ENCODE data around the gene SBF2.
A peak's percentile ranks its signal among the peaks of the same experiment; 100 is the strongest.
"Not testable (repeated sequence)": the region's sequence is repeated elsewhere in the genome, so short reads cannot be mapped to it uniquely, and the experiment has no call there.

Gene SBF2

DNA sequence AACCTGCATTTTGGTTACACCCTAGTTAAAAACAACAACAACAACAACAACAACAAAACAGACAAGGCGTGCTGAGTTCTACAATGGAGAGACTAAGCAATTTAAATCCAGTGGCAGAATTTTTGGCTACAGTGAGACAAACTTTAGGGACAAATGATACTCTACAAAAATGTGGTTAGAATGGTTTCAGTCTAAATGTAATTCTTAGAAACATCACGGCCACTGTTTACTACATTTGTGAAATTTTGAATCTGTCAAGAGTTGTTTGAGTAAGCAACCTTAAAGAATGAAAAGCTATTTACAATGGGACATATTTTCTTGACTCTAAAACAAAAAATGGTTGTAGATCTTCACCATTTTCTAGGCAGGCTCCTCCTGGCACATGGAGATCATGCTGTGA lies 370.7 kb downstream of the SBF2 start:
- no peak for FAIRE-seq
- TF ChIP-seq POLR2A (IDR thresholded peaks at IDR 0.05; ENCODE audit: low read depth, low read length), result no peak
- DNase-seq (ENCODE audit: insufficient read length, low spot score), result no peak

DNA sequence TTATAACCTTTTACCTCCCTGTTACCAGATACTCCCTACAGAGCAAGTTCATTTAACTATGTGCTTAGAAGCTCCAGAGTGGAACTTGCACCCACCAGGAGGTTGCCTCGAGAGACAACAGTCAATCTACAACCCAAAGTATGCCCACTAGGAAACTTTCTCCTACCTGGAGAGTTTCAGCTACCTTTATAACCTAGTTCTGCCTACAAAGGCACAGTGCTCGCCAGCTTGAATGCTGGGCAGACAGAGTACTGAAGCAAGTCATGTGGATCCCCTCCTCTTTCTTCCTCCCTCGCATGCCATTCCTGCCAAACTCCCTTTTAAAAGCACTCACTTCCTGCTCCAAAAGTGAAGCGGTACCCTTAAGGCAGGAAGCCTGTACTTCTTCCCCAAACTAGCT lies 371.2 kb downstream of the SBF2 start:
- DNase-seq (ENCODE audit: insufficient read length, low spot score), result no peak
- peak; percentile 87 for FAIRE-seq
- no peak for TF ChIP-seq POLR2A (IDR thresholded peaks at IDR 0.05; ENCODE audit: low read depth, low read length)

DNA sequence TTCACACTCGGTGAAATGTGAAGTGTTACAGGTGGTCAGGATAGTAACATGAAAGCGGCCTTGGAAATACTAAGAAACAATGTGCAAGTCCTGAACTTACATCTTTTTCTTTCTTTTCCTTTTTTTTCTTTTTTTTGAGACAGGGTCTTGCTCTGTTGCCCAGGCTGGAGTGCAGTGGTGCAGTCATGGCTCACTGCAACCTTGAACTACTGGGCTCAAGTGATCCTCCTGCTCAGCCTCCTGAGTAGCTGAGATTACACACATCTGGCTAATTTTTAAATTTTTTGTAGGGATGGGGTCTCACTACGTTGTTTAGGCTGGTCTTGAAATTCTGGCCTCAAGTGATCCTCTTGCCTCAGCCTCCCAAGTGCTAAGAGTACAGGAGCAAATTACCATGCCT lies 377.5 kb downstream of the SBF2 start:
- FAIRE-seq, result no peak
- TF ChIP-seq POLR2A (IDR thresholded peaks at IDR 0.05; ENCODE audit: low read depth, low read length), result no peak
- no peak for DNase-seq (ENCODE audit: insufficient read length, low spot score)

DNA sequence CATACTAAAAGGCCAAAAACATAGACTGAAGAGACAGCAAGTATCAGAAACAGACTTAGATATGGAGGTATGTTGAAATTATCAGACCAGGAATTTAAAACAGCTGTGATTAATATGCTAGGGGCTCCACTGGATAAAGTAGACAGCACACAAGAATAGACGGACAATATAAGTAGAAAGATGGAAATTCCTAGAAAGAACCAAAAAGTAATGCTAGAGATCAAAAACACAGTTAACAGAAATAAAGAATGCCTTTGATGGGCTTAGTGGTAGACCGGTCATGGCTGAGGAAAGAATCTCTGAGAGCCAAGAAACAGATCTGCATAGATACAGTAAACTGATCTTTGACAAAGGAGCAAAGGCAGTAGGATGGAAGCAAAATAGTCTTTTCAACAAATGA lies 380.0 kb downstream of the SBF2 start:
- TF ChIP-seq POLR2A (IDR thresholded peaks at IDR 0.05; ENCODE audit: low read depth, low read length), result no peak
- no peak for DNase-seq (ENCODE audit: insufficient read length, low spot score)
- no peak for FAIRE-seq

DNA sequence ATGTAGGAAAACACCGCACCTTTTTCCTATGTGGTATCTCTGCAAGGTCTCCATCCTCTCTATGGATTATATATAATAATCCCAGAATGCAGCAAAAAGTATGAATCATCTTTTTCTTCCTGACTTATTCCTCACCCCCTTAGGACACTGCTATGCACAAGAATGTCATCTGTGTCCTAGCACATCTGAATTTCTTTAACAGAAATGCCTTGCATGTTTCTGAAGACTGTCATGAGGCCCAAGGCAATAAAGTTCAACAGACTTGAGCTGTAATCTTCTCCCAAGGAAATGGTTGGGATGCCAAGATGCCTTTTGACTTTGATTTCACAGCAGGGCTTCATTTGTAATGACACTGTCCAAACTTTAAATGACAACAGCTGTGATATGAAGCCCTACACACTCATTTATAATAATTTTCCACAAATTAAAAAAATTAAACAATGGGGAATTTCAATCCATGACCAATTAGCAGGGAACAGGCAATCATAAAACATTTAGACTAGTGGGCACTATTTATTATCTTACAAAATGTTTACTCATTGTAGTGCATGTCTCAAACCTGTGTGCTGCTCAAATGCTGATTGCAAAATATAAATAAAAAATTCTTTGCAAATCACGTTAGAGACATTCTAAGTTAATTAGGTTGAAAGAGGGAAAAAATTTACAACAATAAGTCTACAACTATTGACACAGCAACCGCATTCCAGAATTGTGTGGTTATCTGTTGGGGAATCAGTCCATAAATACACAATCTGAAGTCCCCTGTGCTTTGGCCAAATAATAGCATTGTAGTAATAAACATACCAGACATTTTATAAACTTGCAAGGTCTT lies 387.8 kb downstream of the SBF2 start:
- DNase-seq (ENCODE audit: insufficient read length, low spot score) (peak; percentile 35), FAIRE-seq (peak; percentile 99)
- TF ChIP-seq POLR2A (IDR thresholded peaks at IDR 0.05; ENCODE audit: low read depth, low read length), result no peak

DNA sequence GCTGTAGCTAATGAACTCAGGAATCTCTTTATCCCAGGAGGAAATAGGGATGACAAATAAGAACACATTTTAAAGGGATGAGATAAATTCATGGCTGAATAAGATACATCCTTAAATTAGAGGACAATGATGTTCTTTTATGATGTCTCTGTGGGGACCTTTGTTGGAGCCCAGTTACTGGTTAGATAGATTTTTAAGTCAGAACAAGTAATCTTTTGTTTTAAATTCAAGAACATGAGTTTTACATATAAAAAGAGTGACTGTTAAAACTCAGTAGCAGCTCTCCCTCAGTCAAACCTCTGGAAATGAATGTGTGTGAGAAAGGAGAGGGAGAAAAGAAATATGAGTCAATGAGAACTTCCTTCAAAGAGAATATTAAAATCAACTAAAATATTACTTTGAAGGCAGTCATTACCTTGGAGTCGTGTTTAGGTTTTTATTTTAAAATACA lies 388.5 kb downstream of the SBF2 start:
- no peak for TF ChIP-seq POLR2A (IDR thresholded peaks at IDR 0.05; ENCODE audit: low read depth, low read length)
- no peak for DNase-seq (ENCODE audit: insufficient read length, low spot score)
- FAIRE-seq, result no peak

DNA sequence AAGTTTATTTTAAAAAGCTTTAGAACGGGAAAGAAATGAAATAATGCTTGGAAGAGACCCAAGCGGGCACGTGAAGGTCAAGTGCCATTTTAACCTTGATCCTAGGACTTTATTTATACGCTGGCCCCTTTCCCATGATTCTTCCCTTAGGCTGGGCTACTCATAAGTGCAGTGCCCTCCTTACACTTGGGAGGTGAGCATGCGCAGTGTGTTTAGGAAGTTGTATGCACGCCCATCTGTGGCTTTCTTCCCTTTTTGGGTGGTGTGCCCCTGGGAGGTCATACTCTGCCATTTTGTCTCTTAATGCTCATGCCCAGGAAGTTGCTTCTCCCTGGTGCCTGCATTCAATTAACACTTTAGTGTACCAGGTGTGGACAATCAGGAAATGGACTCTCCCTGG lies 390.4 kb downstream of the SBF2 start:
- no peak for TF ChIP-seq POLR2A (IDR thresholded peaks at IDR 0.05; ENCODE audit: low read depth, low read length)

DNA sequence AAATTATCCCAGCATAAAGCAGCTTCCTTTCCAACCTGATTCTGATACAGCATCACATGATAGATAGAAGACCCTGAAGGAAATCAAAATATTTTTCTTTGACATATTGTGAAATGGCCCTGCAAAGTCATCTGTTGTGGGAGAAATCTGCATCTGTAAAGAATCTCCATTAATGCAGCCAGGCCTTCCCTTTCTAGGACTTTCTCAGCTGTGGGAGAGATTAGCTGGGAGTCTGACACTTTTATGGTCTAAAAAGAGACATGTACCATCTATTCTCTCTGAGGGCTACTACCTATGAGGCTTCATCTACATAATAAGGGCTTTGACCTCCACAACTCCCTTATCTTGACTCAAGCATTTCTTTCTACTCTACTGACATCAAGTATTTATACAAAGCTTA lies 392.1 kb downstream of the SBF2 start:
- FAIRE-seq (peak; percentile 60), DNase-seq (ENCODE audit: insufficient read length, low spot score) (no peak)
- TF ChIP-seq POLR2A (IDR thresholded peaks at IDR 0.05; ENCODE audit: low read depth, low read length), result no peak

More for the DNA sequence above, 390.4 kb downstream of the SBF2 start:
- FAIRE-seq, result no peak
- DNase-seq (ENCODE audit: insufficient read length, low spot score), result no peak

DNA sequence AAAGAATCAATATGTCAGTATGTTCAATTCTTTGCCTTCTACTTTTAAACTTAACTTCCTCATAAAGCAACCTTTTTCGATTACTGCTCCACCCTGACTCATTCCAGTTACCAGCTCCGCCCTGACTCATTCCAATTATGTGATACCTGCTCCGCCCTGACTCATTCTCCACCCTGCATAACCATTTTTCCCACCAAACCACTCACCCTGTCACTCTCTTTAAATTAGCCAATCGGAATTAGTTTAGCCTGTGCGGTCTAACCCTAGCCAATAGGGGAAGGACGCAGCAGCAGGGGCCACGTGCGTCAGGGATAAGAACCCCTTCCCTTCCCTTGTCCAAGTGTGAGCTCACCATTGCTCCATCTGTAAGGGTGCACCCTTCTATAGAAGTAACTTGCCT lies 393.8 kb downstream of the SBF2 start:
- peak; percentile 91 for FAIRE-seq
- not testable (repeated sequence) for DNase-seq (ENCODE audit: insufficient read length, low spot score)

DNA sequence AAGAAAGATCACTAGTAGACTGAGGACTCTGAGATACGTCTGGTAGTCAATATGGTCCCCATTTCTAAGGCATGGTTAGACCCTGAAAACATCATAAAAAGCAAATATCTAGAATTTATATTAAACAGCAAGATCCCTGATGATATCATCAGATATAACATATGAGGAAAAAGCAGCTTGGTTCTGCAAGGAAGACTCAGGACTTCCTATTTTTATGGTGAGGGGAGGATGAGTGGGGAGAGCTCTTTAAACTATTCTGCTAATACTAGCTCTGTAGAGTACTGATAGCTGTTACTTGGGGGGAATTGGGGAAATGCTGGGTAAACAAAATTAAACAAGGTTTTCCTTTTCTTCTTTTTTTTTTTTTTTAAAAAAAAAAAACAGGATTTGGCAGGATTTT lies 394.3 kb downstream of the SBF2 start:
- peak; percentile 43 for FAIRE-seq
- no peak for DNase-seq (ENCODE audit: insufficient read length, low spot score)

DNA sequence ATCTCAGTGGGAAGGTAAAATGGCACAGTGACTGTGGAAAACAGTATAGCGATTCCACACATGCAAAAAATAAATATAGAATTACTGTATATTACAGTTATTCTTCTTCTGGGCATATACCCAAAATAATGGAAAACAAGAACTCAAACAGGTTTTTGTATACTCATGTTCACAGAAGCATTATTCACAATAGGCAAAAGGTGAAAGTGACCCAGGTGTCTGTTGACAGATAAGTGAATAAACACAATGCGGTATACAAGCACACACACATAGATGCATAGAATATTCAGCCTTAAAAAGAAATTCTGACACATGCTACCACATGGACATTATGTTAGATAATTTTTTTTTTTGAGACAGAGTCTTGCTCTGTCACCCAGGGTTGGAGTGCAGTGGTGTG lies 397.1 kb downstream of the SBF2 start:
- DNase-seq (ENCODE audit: insufficient read length, low spot score), result no peak
- TF ChIP-seq POLR2A (IDR thresholded peaks at IDR 0.05; ENCODE audit: low read depth, low read length), result no peak
- FAIRE-seq, result no peak

More for the DNA sequence above, 394.3 kb downstream of the SBF2 start:
- TF ChIP-seq POLR2A (IDR thresholded peaks at IDR 0.05; ENCODE audit: low read depth, low read length), result no peak

DNA sequence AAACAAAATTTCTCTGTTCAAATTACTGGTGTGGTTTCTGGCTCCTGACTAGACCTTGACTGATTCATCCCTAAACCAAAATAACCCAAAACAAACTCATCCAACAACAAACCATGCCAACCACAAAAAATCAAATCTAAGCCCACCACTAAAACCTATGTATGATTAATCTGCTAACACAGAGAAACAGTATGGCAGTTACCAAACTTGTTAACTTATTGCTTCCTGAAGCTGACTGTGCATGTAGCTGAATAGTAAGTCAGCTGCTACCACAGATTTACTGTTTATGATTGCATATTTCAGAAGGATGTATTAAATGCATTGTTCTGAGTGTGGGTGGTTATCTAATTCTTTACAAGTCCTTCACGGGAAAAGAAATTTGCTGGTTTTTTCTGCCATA lies 399.0 kb downstream of the SBF2 start:
- DNase-seq (ENCODE audit: insufficient read length, low spot score) (no peak), FAIRE-seq (peak; percentile 92)
- TF ChIP-seq POLR2A (IDR thresholded peaks at IDR 0.05; ENCODE audit: low read depth, low read length), result no peak

DNA sequence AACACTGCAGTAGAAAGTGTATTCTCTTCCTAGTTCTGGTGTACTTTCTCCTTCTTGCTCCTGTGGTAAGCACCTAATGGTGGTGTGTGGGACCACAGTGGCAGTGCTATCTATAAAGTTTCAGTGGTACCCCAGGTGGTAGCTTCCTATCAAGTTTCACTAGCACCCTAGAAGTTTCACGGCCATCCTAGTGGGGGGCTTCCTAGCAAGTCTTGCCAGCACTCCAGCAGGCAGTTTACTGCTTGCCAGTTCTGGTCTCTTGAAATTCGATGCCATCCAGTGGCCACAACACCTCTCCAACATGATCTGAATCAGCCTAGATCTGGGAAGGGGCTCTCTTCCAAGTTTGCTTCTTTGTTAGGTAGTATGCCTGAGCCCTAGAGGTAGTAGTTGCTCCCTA lies 400.5 kb downstream of the SBF2 start:
- no peak for TF ChIP-seq POLR2A (IDR thresholded peaks at IDR 0.05; ENCODE audit: low read depth, low read length)
- peak; percentile 84 for FAIRE-seq
- no peak for DNase-seq (ENCODE audit: insufficient read length, low spot score)

DNA sequence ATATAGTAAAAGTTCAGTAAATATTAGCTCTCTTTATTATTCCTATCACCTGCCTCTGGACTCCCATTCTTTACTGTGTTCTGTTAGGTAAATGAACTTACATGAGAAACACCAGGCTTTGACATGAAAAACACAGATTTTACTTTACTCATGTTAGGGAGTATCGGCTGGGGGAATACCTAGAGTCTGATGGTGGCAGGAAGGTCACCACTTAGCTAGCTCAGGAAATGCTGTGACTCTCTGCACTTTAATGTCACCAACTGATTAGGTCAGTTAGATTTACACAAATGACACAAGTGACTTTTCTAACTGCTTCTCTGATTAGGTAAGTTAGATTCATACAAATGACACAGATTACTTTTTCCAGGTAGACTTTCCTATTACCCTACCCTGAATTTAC lies 405.1 kb downstream of the SBF2 start:
- no peak for TF ChIP-seq POLR2A (IDR thresholded peaks at IDR 0.05; ENCODE audit: low read depth, low read length)

DNA sequence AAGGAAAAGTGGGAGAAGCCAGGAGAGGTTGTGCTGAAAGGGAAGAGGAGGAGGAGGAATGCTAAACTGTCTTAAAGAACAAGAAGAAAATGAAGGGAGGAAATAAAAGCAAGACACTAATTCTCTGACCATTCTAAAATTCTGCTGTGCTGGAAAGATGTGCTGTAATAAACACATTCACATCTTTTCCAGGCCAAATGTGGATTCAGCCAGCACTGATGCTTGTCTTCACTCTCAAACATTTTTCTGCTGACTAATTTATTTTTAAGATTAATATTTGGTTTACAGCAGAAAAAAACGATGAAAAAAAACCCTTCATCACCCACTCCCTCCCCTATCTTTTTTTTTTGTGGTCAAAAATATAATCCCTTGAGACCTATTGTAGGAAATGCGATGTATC lies 406.5 kb downstream of the SBF2 start:
- FAIRE-seq (no peak), DNase-seq (ENCODE audit: insufficient read length, low spot score) (no peak)
- TF ChIP-seq POLR2A (IDR thresholded peaks at IDR 0.05; ENCODE audit: low read depth, low read length), result no peak

More for the DNA sequence above, 405.1 kb downstream of the SBF2 start:
- no peak for DNase-seq (ENCODE audit: insufficient read length, low spot score)
- FAIRE-seq, result peak; percentile 23

Measured in H54 (cell line).